Measurements from ENCODE around the gene IL1R2.

DNA sequence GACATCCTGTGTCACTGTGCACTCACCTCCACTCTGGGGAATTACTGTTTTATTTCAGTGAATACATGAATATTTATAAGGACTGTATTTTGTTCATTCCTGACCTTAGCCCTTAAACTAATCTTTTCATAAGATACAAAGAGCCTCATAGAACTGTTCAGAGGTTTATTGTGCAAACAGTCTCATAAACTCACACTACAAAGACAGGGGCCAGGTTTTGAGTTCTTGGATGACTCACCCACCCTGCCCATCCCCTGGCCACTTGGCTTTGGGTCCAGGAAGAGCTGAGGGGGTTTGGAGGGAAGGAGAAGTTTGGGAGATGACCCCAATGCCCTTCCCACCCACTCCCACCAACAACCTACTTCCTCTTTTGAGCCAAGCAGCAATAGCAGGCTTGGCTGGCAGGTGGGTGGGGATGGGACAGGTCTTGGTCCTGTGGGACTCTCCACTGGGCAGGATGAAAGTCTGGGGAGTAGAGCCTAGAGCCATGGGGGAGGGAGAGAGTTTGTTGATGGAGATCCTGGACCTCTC, 43.1 kb upstream of the IL1R2 start:
- TF ChIP-seq, protein P1, sequence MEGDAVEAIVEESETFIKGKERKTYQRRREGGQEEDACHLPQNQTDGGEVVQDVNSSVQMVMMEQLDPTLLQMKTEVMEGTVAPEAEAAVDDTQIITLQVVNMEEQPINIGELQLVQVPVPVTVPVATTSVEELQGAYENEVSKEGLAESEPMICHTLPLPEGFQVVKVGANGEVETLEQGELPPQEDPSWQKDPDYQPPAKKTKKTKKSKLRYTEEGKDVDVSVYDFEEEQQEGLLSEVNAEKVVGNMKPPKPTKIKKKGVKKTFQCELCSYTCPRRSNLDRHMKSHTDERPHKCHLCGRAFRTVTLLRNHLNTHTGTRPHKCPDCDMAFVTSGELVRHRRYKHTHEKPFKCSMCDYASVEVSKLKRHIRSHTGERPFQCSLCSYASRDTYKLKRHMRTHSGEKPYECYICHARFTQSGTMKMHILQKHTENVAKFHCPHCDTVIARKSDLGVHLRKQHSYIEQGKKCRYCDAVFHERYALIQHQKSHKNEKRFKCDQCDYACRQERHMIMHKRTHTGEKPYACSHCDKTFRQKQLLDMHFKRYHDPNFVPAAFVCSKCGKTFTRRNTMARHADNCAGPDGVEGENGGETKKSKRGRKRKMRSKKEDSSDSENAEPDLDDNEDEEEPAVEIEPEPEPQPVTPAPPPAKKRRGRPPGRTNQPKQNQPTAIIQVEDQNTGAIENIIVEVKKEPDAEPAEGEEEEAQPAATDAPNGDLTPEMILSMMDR (IDR thresholded peaks at IDR 0.05), result no peak
- no peak for TF ChIP-seq POLR2A (IDR thresholded peaks at IDR 0.05)
